ENCODE results near the gene LEMD2. TPM values are rescaled to one million over a fixed set of nuclear protein-coding genes. Genes with fewer than 3 reads are reported as not detected.
A peak's percentile ranks its signal among the peaks of the same experiment; 100 is the strongest.

Gene LEMD2
- total RNA-seq, 1 donor: 47.4 TPM

GRCh38 chr6:33822575-33823395, 33.9 kb upstream of the LEMD2 start:
- Histone ChIP-seq H4K20me1 (ENCODE audit: insufficient read depth, low read length) (no peaks in the 10 kb centered on the region), H3K4me1 (ENCODE audit: insufficient read depth, low read length) (peaks cover 10% of the 10 kb centered on the region), H3K9me3 (ENCODE audit: low read depth, low read length) (no peaks in the 10 kb centered on the region), H2AFZ (ENCODE audit: low read length) (no peak overlapping the region), H3K36me3 (ENCODE audit: insufficient read depth, low read length) (no peaks in the 10 kb centered on the region), H3K79me2 (ENCODE audit: insufficient read depth, low read length) (no peaks in the 10 kb centered on the region), H3K4me3 (ENCODE audit: insufficient read depth, low read length) (no peak overlapping the region), H3K4me2 (ENCODE audit: insufficient read depth, low read length) (no peak overlapping the region), H3K27ac (ENCODE audit: low read depth, low read length) (no peak overlapping the region), H3K27me3 (ENCODE audit: insufficient read depth, low read length) (peaks cover 8% of the 10 kb centered on the region)
- TF ChIP-seq CTCF (IDR thresholded peaks at IDR 0.05; ENCODE audit: extremely low read depth, low read depth, low read length): peak; percentile 43
- peak; percentile 91 for DNase-seq (ENCODE audit: insufficient read length, low spot score, missing footprints)

- no peak for TF ChIP-seq CTCF (IDR thresholded peaks at IDR 0.05; ENCODE audit: extremely low read depth, low read depth, low read length)
- Histone ChIP-seq H3K27me3 (ENCODE audit: insufficient read depth, low read length) (peaks cover 14% of the 10 kb centered on the region), H3K9me3 (ENCODE audit: low read depth, low read length) (no peaks in the 10 kb centered on the region), H3K4me3 (ENCODE audit: insufficient read depth, low read length) (no peak overlapping the region), H2AFZ (ENCODE audit: low read length) (no peak overlapping the region), H4K20me1 (ENCODE audit: insufficient read depth, low read length) (no peaks in the 10 kb centered on the region), H3K4me1 (ENCODE audit: insufficient read depth, low read length) (peaks cover 4% of the 10 kb centered on the region), H3K27ac (ENCODE audit: low read depth, low read length) (no peak overlapping the region), H3K79me2 (ENCODE audit: insufficient read depth, low read length) (no peaks in the 10 kb centered on the region), H3K36me3 (ENCODE audit: insufficient read depth, low read length) (no peaks in the 10 kb centered on the region), H3K4me2 (ENCODE audit: insufficient read depth, low read length) (no peak overlapping the region)
- peak; percentile 68 for DNase-seq (ENCODE audit: insufficient read length, low spot score, missing footprints)
Measured at GRCh38 chr6:33820784-33821520, 32.0 kb upstream of the LEMD2 start.

GRCh38 chr6:33820243-33820642, 31.3 kb upstream of the LEMD2 start:
- no peak for TF ChIP-seq CTCF (IDR thresholded peaks at IDR 0.05; ENCODE audit: extremely low read depth, low read depth, low read length)
- Histone ChIP-seq H3K27me3 (ENCODE audit: insufficient read depth, low read length) (peaks cover 16% of the 10 kb centered on the region), H2AFZ (ENCODE audit: low read length) (no peak overlapping the region), H4K20me1 (ENCODE audit: insufficient read depth, low read length) (no peaks in the 10 kb centered on the region), H3K4me1 (ENCODE audit: insufficient read depth, low read length) (peaks cover 4% of the 10 kb centered on the region), H3K4me2 (ENCODE audit: insufficient read depth, low read length) (no peak overlapping the region), H3K27ac (ENCODE audit: low read depth, low read length) (no peak overlapping the region), H3K4me3 (ENCODE audit: insufficient read depth, low read length) (no peak overlapping the region), H3K9me3 (ENCODE audit: low read depth, low read length) (no peaks in the 10 kb centered on the region), H3K36me3 (ENCODE audit: insufficient read depth, low read length) (no peaks in the 10 kb centered on the region), H3K79me2 (ENCODE audit: insufficient read depth, low read length) (no peaks in the 10 kb centered on the region)
- DNase-seq (ENCODE audit: insufficient read length, low spot score, missing footprints): peak; percentile 30

- Histone ChIP-seq H3K4me3 (ENCODE audit: insufficient read depth, low read length) (no peak overlapping the region), H3K36me3 (ENCODE audit: insufficient read depth, low read length) (no peaks in the 10 kb centered on the region), H3K27ac (ENCODE audit: low read depth, low read length) (no peak overlapping the region), H3K4me1 (ENCODE audit: insufficient read depth, low read length) (no peaks in the 10 kb centered on the region), H3K79me2 (ENCODE audit: insufficient read depth, low read length) (no peaks in the 10 kb centered on the region), H2AFZ (ENCODE audit: low read length) (no peak overlapping the region), H4K20me1 (ENCODE audit: insufficient read depth, low read length) (no peaks in the 10 kb centered on the region), H3K27me3 (ENCODE audit: insufficient read depth, low read length) (peaks cover 16% of the 10 kb centered on the region), H3K4me2 (ENCODE audit: insufficient read depth, low read length) (no peak overlapping the region), H3K9me3 (ENCODE audit: low read depth, low read length) (no peaks in the 10 kb centered on the region)
- peak; percentile 8 for DNase-seq (ENCODE audit: insufficient read length, low spot score, missing footprints)
- no peak for TF ChIP-seq CTCF (IDR thresholded peaks at IDR 0.05; ENCODE audit: extremely low read depth, low read depth, low read length)
Measured at GRCh38 chr6:33819021-33819420, 30.1 kb upstream of the LEMD2 start.

Data from osteoblast (primary cell).